HEK293 (cell line): ENCODE data around the gene ISCU.

Source experiments
- CTCF ChIP-seq: fragments of 450-650 bp; formaldehyde crosslinking; IDR thresholded peaks from 2 replicates; pipeline ENCODE4 v1.5.1; 2016; ENCODE audit warnings: missing biosample characterization, missing genetic modification characterization
- GLI2 ChIP-seq: fragments of 450-650 bp; formaldehyde crosslinking; IDR thresholded peaks from 2 replicates; pipeline ENCODE4; 2017; ENCODE audit warnings: missing biosample characterization, missing genetic modification characterization, low read depth, borderline replicate concordance
- HOXA7 ChIP-seq: sonication (generic); formaldehyde crosslinking; IDR thresholded peaks from 2 replicates; pipeline ENCODE4 v1.8.1; 2022; ENCODE audit warnings: missing genetic modification reagents, borderline replicate concordance
- PBX3 ChIP-seq: sonication (generic); formaldehyde crosslinking; IDR thresholded peaks from 2 replicates; pipeline ENCODE4 v1.8.1; 2022; ENCODE audit warnings: mild to moderate bottlenecking, moderate library complexity, missing genetic modification reagents
- PRDM2 ChIP-seq: fragments of 450-650 bp; formaldehyde crosslinking; IDR thresholded peaks from 2 replicates; pipeline ENCODE4 v1.5.1; 2016; ENCODE audit warnings: missing biosample characterization, missing genetic modification characterization, borderline replicate concordance
- REST ChIP-seq: fragments of 450-650 bp; formaldehyde crosslinking; IDR thresholded peaks from 2 replicates; pipeline ENCODE4 v1.5.1; 2016; ENCODE audit warnings: missing biosample characterization, missing genetic modification characterization
- ZBTB26 ChIP-seq: fragments of 450-650 bp; formaldehyde crosslinking; optimal IDR thresholded peaks from 2 replicates; pipeline ENCODE3; 2016; ENCODE audit warnings: missing biosample characterization, mild to moderate bottlenecking, missing genetic modification characterization
- ZBTB44 ChIP-seq: fragments of 450-650 bp; IDR thresholded peaks from 2 replicates; pipeline ENCODE4 v1.5.1; 2018; ENCODE audit warnings: missing biosample characterization, mild to moderate bottlenecking, missing genetic modification characterization
- ZBTB49 ChIP-seq: fragments of 450-650 bp; formaldehyde crosslinking; IDR thresholded peaks from 2 replicates; pipeline ENCODE4 v1.5.1; 2016; ENCODE audit warnings: missing biosample characterization, missing genetic modification characterization, low read depth
- ZIC2 ChIP-seq: fragments of 450-650 bp; formaldehyde crosslinking; IDR thresholded peaks from 2 replicates; pipeline ENCODE4 v1.5.1; 2016; ENCODE audit warnings: missing biosample characterization, missing genetic modification characterization
- ZNF324 ChIP-seq: fragments of 450-650 bp; formaldehyde crosslinking; IDR thresholded peaks from 2 replicates; pipeline ENCODE4 v1.5.1; 2016; ENCODE audit warnings: missing biosample characterization, missing genetic modification characterization
- ZNF416 ChIP-seq: fragments of 450-650 bp; formaldehyde crosslinking; IDR thresholded peaks from 2 replicates; pipeline ENCODE4 v1.5.1; 2016; ENCODE audit warnings: missing biosample characterization, missing genetic modification characterization
- ZNF423 ChIP-seq: fragments of 450-650 bp; formaldehyde crosslinking; IDR thresholded peaks from 2 replicates; pipeline ENCODE4 v1.5.1; 2016; ENCODE audit warnings: missing biosample characterization, missing genetic modification characterization

- no peak for TF ChIP-seq HOXA7 (CRISPR knock-in tag)
- no peak for TF ChIP-seq GLI2 (tag by site-specific recombination)
- TF ChIP-seq ZBTB44 (tag by site-specific recombination): no peak
- no peak for TF ChIP-seq CTCF (tag by site-specific recombination)
- TF ChIP-seq ZBTB26 (tag by site-specific recombination): no peak
- TF ChIP-seq ZBTB49 (tag by site-specific recombination): no peak
- TF ChIP-seq ZIC2 (tag by site-specific recombination): no peak
- no peak for TF ChIP-seq REST (tag by site-specific recombination)
- TF ChIP-seq ZNF423 (tag by site-specific recombination): no peak
- TF ChIP-seq PBX3 (CRISPR knock-in tag): no peak
- TF ChIP-seq ZNF416 (tag by site-specific recombination): no peak
- TF ChIP-seq PRDM2 (tag by site-specific recombination): no peak
- no peak for TF ChIP-seq ZNF324 (tag by site-specific recombination)
Measured at GRCh38 chr12:108551535-108551934, 10.9 kb upstream of the ISCU start.
